22Rv1 (cell line): Measurements from ENCODE around the gene MBD2.

Experiments used
- CTCF ChIP-seq: fragments of 450-650 bp; IDR thresholded peaks from 2 replicates; pipeline ENCODE4 v1.5.1; 2017; ENCODE audit warnings: mild to moderate bottlenecking
- ZFX ChIP-seq: fragments of 450-650 bp; IDR thresholded peaks from 2 replicates; pipeline ENCODE4 v1.6.1; 2017; ENCODE audit warnings: antibody characterized with exemption, borderline replicate concordance

GRCh38 chr18:54197747-54198411 lies 26.6 kb downstream of the MBD2 start:
- TF ChIP-seq CTCF (no peak), ZFX (no peak)
